Stimulated activated CD8-positive, alpha-beta memory T cell treated with anti-CD3 and anti-CD28 coated beads, Interleukin-4, amount 100 ng/mL, for 48 hours (primary cell): ENCODE data around the gene KCNIP1.
"Not testable (repeated sequence)": the region's sequence is repeated elsewhere in the genome, so short reads cannot be mapped to it uniquely, and the experiment has no call there.

Experiments used
- DNase-seq: peaks from one replicate; pipeline ENCODE4 v3.0.0-alpha.2; 2020

Gene KCNIP1

GRCh38 chr5:170757182-170757601 lies 253.4 kb downstream of the KCNIP1 start:
- no peak for DNase-seq

- no peak for DNase-seq
Measured at GRCh38 chr5:170757669-170758068, 253.8 kb downstream of the KCNIP1 start.

GRCh38 chr5:170758481-170758880 lies 254.7 kb downstream of the KCNIP1 start:
- DNase-seq = no peak

GRCh38 chr5:170760113-170760512 lies 256.3 kb downstream of the KCNIP1 start:
- DNase-seq = no peak

- DNase-seq = no peak
Measured at GRCh38 chr5:170761048-170761707, 257.4 kb downstream of the KCNIP1 start.

GRCh38 chr5:170761708-170762066 lies 257.9 kb downstream of the KCNIP1 start:
- DNase-seq = no peak

GRCh38 chr5:170762298-170762697 lies 258.5 kb downstream of the KCNIP1 start:
- DNase-seq = not testable (repeated sequence)

GRCh38 chr5:170765868-170766267 lies 262.0 kb downstream of the KCNIP1 start:
- not testable (repeated sequence) for DNase-seq

DNA sequence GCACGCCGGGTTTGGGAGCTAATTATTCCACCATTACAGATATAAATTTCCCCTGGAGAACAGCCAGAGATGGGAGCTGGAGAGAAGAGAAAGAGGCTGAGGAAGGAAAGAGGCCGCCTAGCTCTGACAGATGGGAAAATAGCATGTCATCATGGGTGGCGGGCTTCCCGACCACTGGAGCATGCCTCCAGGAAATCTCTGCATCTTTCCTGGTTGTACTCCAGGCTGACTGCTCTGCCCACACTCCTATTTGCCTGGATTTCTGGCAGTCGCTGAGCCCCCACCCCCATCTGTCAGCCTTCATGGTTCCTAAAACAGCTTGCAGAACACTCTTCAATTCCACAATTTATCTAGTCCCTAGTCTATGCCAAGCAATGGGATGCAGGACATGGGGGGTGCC lies 265.4 kb downstream of the KCNIP1 start:
- DNase-seq = no peak

DNA sequence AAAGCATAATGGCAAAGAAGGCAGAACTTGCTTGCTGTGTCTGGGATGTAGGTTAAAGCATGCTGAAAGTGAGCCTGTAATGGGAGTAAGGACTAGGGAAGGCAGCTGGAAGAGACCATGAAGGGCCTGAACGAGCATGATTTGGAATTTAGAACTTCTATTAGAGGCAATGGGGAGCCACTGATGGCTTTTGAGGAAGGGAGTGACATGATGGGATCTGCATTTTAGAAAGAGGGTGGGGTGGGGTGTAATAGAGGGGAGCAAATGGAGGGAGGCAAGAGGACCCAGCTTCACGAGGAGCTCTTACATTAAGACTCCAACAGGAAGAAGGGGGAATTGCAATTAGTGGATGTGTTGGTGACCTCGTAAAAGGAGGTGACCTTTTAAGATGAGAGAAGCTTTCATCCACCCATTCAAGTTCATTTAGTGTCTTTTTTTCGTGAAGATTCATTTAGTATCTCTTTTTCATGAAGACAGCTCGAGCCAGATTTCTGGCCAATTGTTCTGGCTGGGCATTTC lies 266.1 kb downstream of the KCNIP1 start:
- DNase-seq = no peak

GRCh38 chr5:170771496-170771895 lies 267.7 kb downstream of the KCNIP1 start:
- DNase-seq = no peak

GRCh38 chr5:170773024-170773985 lies 269.5 kb downstream of the KCNIP1 start:
- no peak for DNase-seq

- no peak for DNase-seq
Measured at GRCh38 chr5:170774831-170775230, 271.0 kb downstream of the KCNIP1 start.

DNA sequence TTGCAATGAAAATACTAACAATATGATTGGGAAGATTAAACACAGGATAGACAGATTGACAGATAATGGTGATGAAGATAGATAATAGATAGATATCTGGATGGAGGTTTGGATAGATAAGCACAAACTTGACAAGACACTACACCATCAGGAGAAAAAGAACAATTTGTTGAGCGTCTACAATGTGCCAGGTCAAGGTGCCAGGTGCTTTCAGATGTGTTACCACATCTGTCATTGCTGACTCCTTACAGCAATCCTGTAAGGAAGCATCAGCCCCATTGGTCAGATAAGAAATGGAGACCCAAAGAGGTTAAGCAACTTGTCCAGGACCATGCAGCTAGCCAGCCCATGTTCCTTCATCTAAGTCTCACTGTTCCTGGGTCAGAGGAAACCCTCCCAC lies 278.1 kb downstream of the KCNIP1 start:
- no peak for DNase-seq

DNA sequence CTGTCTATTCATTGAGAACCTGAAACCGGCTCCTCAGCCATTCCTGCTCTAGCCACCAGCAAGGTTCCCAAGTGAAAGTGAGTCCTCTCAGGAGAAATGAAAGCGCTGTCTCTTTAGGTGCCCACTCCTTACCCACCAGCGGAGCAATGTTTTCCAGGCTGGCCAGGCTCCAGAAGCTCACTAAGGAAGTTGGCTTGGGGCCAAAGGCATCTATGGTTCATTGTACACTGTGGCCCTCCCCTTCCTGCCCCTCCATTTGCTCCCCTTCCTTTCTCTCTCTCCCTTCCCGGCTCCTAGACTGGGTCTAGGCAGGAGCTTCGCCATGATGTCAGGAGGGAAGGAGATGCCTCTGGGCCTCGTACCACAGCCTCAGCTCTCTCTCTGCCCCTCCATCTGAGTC lies 278.6 kb downstream of the KCNIP1 start:
- no peak for DNase-seq

- DNase-seq = no peak
Measured at GRCh38 chr5:170783498-170784247, 279.9 kb downstream of the KCNIP1 start, which contains the start of gene GABRP. GABRP (plus strand) TSS chr5:170783725; CDS start chr5:170788616, 4,891 bp downstream.

DNA sequence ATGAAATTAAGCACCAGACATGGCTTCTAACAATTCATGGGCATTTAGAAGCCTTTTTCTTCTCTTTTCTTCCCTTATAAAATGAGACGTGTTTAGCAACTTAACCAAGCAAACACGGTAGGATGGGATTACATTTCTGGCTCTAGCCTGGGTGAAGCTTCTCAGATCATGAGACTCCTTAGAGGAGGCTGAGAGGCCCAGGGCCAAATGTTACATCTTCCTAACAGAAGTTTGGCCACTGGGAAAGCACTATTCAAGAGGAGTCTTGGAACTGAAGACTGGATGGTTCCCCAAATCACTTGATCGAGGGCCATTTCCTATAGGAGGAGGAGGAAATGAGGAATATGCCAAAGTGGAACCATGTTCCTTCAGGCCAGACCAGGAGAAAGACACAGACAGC lies 281.6 kb downstream of the KCNIP1 start:
- DNase-seq = no peak
